HCT116 (cell line): Measurements from ENCODE around the gene JPT1.

ENCODE experiments used
- EGR1 ChIP-seq: IDR thresholded peaks from 2 replicates; pipeline ENCODE4 v1.6.1; 2012; ENCODE audit warnings: low read depth
- POLR2A ChIP-seq: IDR thresholded peaks from 2 replicates; pipeline ENCODE4 v1.7.0; 2011; ENCODE audit warnings: borderline replicate concordance; ENCODE audit not compliant: insufficient read depth, insufficient read length; ENCODE audit errors: extremely low read depth
- SP1 ChIP-seq: IDR thresholded peaks from 2 replicates; pipeline ENCODE4 v1.6.1; 2012; ENCODE audit warnings: low read depth
- TF ChIP-seq, protein P1 (sequence below): IDR thresholded peaks from 2 replicates; pipeline ENCODE4 v1.6.1; 2012
- TF ChIP-seq, protein P2 (sequence below), 3 experiments: fragments of 200-600 bp in 1 of 3; sonication (generic) in 1 of 3; IDR thresholded peaks in 2 of 3; conservative IDR thresholded peaks in 1 of 3; 2 replicates each; pipeline ENCODE4 v1.5.1; 2012 to 2017; ENCODE audit warnings: low read depth in 2 of 3, low read length in 2 of 3, antibody characterized with exemption in 1 of 3, borderline replicate concordance in 1 of 3, control low read depth in 1 of 3, mild to moderate bottlenecking in 1 of 3, mixed read lengths in 1 of 3, mixed run types in 1 of 3, moderate library complexity in 1 of 3; ENCODE audit not compliant: insufficient read depth in 1 of 3

DNA sequence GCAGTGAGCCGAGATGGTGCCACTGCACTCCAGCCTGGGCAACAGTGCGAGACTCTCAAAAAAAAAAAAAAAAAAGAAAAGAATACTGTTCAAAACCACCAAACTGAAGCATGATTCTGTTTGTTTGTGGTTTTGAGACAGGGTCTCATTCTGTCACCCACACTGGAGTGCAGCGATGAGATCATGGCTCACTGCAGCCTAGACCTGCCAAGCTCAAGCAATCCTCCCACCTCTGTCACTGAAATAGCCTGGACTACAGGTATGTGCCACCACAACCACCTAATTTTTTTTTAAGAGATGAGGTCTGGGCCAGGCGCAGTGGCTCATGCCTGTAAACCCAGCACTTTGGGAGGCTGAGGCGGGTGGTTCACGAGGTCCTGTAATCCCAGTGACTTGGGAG is 24.1 kb upstream of the JPT1 start:
- TF ChIP-seq, protein P1, sequence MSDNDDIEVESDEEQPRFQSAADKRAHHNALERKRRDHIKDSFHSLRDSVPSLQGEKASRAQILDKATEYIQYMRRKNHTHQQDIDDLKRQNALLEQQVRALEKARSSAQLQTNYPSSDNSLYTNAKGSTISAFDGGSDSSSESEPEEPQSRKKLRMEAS = no peak
- TF ChIP-seq SP1 (no peak), EGR1 (no peak), POLR2A (no peak)
- TF ChIP-seq, protein P2, sequence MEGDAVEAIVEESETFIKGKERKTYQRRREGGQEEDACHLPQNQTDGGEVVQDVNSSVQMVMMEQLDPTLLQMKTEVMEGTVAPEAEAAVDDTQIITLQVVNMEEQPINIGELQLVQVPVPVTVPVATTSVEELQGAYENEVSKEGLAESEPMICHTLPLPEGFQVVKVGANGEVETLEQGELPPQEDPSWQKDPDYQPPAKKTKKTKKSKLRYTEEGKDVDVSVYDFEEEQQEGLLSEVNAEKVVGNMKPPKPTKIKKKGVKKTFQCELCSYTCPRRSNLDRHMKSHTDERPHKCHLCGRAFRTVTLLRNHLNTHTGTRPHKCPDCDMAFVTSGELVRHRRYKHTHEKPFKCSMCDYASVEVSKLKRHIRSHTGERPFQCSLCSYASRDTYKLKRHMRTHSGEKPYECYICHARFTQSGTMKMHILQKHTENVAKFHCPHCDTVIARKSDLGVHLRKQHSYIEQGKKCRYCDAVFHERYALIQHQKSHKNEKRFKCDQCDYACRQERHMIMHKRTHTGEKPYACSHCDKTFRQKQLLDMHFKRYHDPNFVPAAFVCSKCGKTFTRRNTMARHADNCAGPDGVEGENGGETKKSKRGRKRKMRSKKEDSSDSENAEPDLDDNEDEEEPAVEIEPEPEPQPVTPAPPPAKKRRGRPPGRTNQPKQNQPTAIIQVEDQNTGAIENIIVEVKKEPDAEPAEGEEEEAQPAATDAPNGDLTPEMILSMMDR (IDR thresholded peaks at IDR 0.05 in 2 of 3, conservative IDR thresholded peaks at IDR 0.05 in 1 of 3; ENCODE audit: borderline replicate concordance in 1 of 3, insufficient read depth in 1 of 3, low read depth in 2 of 3, low read length in 2 of 3) = no peak
